Cardiac ventricle fibroblast (primary cell): ENCODE data around the gene SYMPK. TPM values are rescaled to one million over a fixed set of nuclear protein-coding genes. Genes with fewer than 3 reads are reported as not detected.

ENCODE experiments used
- total RNA-seq: library from RNA; depleted of rRNA; stranded (reverse); fragments of >200 nt; gene quantifications from 2 replicates; pipeline ENCODE4 v1.2.3, GENCODE V29; 2015

The SYMPK gene
- total RNA-seq, result 25.6 and 31.4 TPM in 2 replicates

GRCh38 chr19:45862564-45863334 lies at the start of gene SYMPK:
Gene SYMPK, minus strand, starts transcription at chr19:45863147. Its CDS starts 8,652 bp downstream, at chr19:45854495.

GRCh38 chr19:45901912-45902650 lies 39.1 kb upstream of the SYMPK start, which contains the start of gene MYPOP:
Gene MYPOP, minus strand, starts transcription at chr19:45902613. Its CDS starts 840 bp downstream, at chr19:45901773.

GRCh38 chr19:45885556-45886426 lies 22.8 kb upstream of the SYMPK start, which contains the start of gene IRF2BP1:
Gene IRF2BP1, minus strand, starts transcription at chr19:45886141. Its CDS starts 367 bp downstream, at chr19:45885774.

GRCh38 chr19:45863840-45864628 lies 1.1 kb upstream of the SYMPK start, which contains the start of gene FOXA3:
Gene FOXA3, plus strand, starts transcription at chr19:45864326. Its CDS starts 131 bp downstream, at chr19:45864457.

GRCh38 chr19:45814851-45815480 lies 48.0 kb downstream of the SYMPK start, which contains the start of gene RSPH6A:
Gene RSPH6A, minus strand, starts transcription at chr19:45815308. Its CDS starts 132 bp downstream, at chr19:45815176.

GRCh38 chr19:45792470-45793177 lies 70.3 kb downstream of the SYMPK start, which contains the start of gene DMWD:
Gene DMWD, minus strand, starts transcription at chr19:45792845. Its CDS starts 89 bp downstream, at chr19:45792756.

GRCh38 chr19:45782162-45782691 lies 80.7 kb downstream of the SYMPK start, which contains the start of gene DMPK:
Gene DMPK, minus strand, starts transcription at chr19:45782490. Its CDS starts 138 bp downstream, at chr19:45782352.

GRCh38 chr19:45768984-45769782 lies 93.8 kb downstream of the SYMPK start, which contains the start of gene SIX5:
Gene SIX5, minus strand, starts transcription at chr19:45769252. Its CDS starts 408 bp downstream, at chr19:45768844.

Other genes with a start within 250 kb of the SYMPK start
- 20.5 and 31.9 TPM in 2 replicates for gene EML2, start 223.8 kb downstream of the SYMPK start, total RNA-seq
- 0.44 TPM in 1 of 2 replicates, not detected in the other for gene GIPR, start 194.9 kb downstream of the SYMPK start, total RNA-seq
- gene SNRPD2, start 171.2 kb downstream of the SYMPK start, total RNA-seq, result 212 and 276 TPM in 2 replicates
- 8.9 and 10.8 TPM in 2 replicates for gene QPCTL, start 170.5 kb downstream of the SYMPK start, total RNA-seq
- gene FBXO46, start 132.3 kb downstream of the SYMPK start, total RNA-seq, result 8.4 and 10.4 TPM in 2 replicates
- gene MEIOSIN, start 129.7 kb downstream of the SYMPK start, total RNA-seq, result not detected in 2 replicates
- 24.6 and 28.0 TPM in 2 replicates for gene SIX5, start 93.9 kb downstream of the SYMPK start, total RNA-seq
- gene DMPK, start 80.7 kb downstream of the SYMPK start, total RNA-seq, result 14.4 and 14.8 TPM in 2 replicates
- gene DMWD, start 70.3 kb downstream of the SYMPK start, total RNA-seq, result 18.8 and 19.0 TPM in 2 replicates
- gene RSPH6A, start 47.8 kb downstream of the SYMPK start, total RNA-seq, result not detected in 2 replicates
- gene FOXA3, start 1.2 kb upstream of the SYMPK start, total RNA-seq, result not detected in 2 replicates
- 30.3 and 30.5 TPM in 2 replicates for gene IRF2BP1, start 23.0 kb upstream of the SYMPK start, total RNA-seq
- 3.7 and 4.0 TPM in 2 replicates for gene MYPOP, start 39.5 kb upstream of the SYMPK start, total RNA-seq
- gene NANOS2, start 51.6 kb upstream of the SYMPK start, total RNA-seq, result not detected in 2 replicates
- 0.24 and 0.31 TPM in 2 replicates for gene NOVA2, start 110.7 kb upstream of the SYMPK start, total RNA-seq
- 8.8 and 9.6 TPM in 2 replicates for gene CCDC61, start 132.3 kb upstream of the SYMPK start, total RNA-seq
- not detected in 2 replicates for gene PGLYRP1, start 159.9 kb upstream of the SYMPK start, total RNA-seq
- gene IGFL4, start 177.9 kb upstream of the SYMPK start, total RNA-seq, result not detected in 2 replicates